ENCODE data around the gene FOXJ3.

DNA sequence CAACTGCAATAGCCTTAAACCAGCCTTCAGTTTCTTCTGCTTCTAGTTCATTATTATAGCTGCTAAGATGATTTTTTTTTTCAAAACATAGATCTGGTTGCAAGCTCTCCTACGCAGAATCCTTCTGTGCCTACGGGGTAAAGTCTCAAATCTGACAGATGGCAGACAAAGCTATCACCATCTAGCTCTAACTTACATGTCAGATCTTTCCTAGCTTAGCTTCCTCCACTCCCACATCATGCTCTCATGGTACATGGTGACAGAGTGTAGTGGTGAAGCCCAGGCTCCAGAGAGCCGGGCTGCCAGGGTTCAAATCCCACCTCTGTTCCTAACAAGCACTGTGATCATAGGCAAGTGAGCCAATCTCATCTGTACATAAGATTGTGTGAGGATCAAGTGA is 206.1 kb downstream of the FOXJ3 start:
- TF ChIP-seq, protein P1, sequence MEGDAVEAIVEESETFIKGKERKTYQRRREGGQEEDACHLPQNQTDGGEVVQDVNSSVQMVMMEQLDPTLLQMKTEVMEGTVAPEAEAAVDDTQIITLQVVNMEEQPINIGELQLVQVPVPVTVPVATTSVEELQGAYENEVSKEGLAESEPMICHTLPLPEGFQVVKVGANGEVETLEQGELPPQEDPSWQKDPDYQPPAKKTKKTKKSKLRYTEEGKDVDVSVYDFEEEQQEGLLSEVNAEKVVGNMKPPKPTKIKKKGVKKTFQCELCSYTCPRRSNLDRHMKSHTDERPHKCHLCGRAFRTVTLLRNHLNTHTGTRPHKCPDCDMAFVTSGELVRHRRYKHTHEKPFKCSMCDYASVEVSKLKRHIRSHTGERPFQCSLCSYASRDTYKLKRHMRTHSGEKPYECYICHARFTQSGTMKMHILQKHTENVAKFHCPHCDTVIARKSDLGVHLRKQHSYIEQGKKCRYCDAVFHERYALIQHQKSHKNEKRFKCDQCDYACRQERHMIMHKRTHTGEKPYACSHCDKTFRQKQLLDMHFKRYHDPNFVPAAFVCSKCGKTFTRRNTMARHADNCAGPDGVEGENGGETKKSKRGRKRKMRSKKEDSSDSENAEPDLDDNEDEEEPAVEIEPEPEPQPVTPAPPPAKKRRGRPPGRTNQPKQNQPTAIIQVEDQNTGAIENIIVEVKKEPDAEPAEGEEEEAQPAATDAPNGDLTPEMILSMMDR (IDR thresholded peaks at IDR 0.05 in 2 of 3, conservative IDR thresholded peaks at IDR 0.05 in 1 of 3; ENCODE audit: borderline replicate concordance in 1 of 3, insufficient read depth in 1 of 3, low read depth in 2 of 3, low read length in 2 of 3), result no peak
- TF ChIP-seq SIN3A (IDR thresholded peaks at IDR 0.05; ENCODE audit: low read depth) (no peak), POLR2A (IDR thresholded peaks at IDR 0.05; ENCODE audit: borderline replicate concordance, extremely low read depth, insufficient read depth, insufficient read length) (no peak), EZH2 (IDR thresholded peaks at IDR 0.05) (no peak), SP1 (IDR thresholded peaks at IDR 0.05; ENCODE audit: low read depth) (no peak), YY1 (IDR thresholded peaks at IDR 0.05; ENCODE audit: extremely low read depth, insufficient replicate concordance, low read depth, low read length) (no peak), POLR2AphosphoS5 (IDR thresholded peaks at IDR 0.05; ENCODE audit: low read depth, low read length) (no peak), EGR1 (IDR thresholded peaks at IDR 0.05; ENCODE audit: low read depth) (no peak)
- TF ChIP-seq, protein P2, sequence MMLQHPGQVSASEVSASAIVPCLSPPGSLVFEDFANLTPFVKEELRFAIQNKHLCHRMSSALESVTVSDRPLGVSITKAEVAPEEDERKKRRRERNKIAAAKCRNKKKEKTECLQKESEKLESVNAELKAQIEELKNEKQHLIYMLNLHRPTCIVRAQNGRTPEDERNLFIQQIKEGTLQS (IDR thresholded peaks at IDR 0.05), result no peak
- TF ChIP-seq, protein P3, sequence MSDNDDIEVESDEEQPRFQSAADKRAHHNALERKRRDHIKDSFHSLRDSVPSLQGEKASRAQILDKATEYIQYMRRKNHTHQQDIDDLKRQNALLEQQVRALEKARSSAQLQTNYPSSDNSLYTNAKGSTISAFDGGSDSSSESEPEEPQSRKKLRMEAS (IDR thresholded peaks at IDR 0.05), result no peak
